ENCODE data around the gene SCG3. TPM values are rescaled to one million over a fixed set of nuclear protein-coding genes. Genes with fewer than 3 reads are reported as not detected.

Gene SCG3
- total RNA-seq, 1 experiment from 2014 or later = not detected

- Mint-ChIP-seq H3K9me3 (ENCODE audit: unreplicated experiment) (no peaks in the 10 kb centered on the region), H3K27ac (ENCODE audit: unreplicated experiment) (no peak overlapping the region), H3K36me3 (ENCODE audit: insufficient read depth, unreplicated experiment) (no peaks in the 10 kb centered on the region), H3K27me3 (ENCODE audit: insufficient read depth, unreplicated experiment) (peaks cover 17% of the 10 kb centered on the region), H3K4me1 (ENCODE audit: low read depth, unreplicated experiment) (no peaks in the 10 kb centered on the region), H3K4me3 (ENCODE audit: unreplicated experiment) (no peak overlapping the region)
- BruUV-seq (replicated peaks) = no TSS peak
- Histone ChIP-seq H3K4me1 (no peaks in the 10 kb centered on the region), H3K9me3 (no peaks in the 10 kb centered on the region), H3K36me3 (ENCODE audit: control insufficient read depth, insufficient read depth, low read length) (no peaks in the 10 kb centered on the region), H3K4me3 (ENCODE audit: low read depth, low read length) (no peak overlapping the region), H3K27me3 (replicated peaks; ENCODE audit: control insufficient read depth, insufficient read depth, low read length) (no peaks in the 10 kb centered on the region)
- no peak for DNase-seq
- ChIA-PET POLR2A (no interaction called here), CTCF (no interaction called here)
- TF ChIP-seq CTCF (IDR thresholded peaks at IDR 0.05; ENCODE audit: insufficient read depth in 1 of 2, low read depth in 1 of 2, low read length in 1 of 2, severe bottlenecking in 1 of 2, unreplicated experiment in 1 of 2) = no peak
- intact Hi-C loops (cut with micrococcal nuclease; ENCODE audit: unreplicated experiment) = no loop called here
These were observed 8.1 kb upstream of the SCG3 start for GRCh38 chr15:51672913-51673857.

- Mint-ChIP-seq H3K4me3 (ENCODE audit: unreplicated experiment) (no peak overlapping the region), H3K27ac (ENCODE audit: unreplicated experiment) (no peak overlapping the region), H3K27me3 (ENCODE audit: insufficient read depth, unreplicated experiment) (peaks cover 17% of the 10 kb centered on the region), H3K9me3 (ENCODE audit: unreplicated experiment) (no peaks in the 10 kb centered on the region), H3K36me3 (ENCODE audit: insufficient read depth, unreplicated experiment) (no peaks in the 10 kb centered on the region), H3K4me1 (ENCODE audit: low read depth, unreplicated experiment) (no peaks in the 10 kb centered on the region)
- DNase-seq = no peak
- no peaks in the 10 kb centered on the region for H3K4me1 ChIP-seq
- H3K27me3 ChIP-seq (replicated peaks; ENCODE audit: control insufficient read depth, insufficient read depth, low read length) = no peaks in the 10 kb centered on the region
- TF ChIP-seq CTCF (IDR thresholded peaks at IDR 0.05; ENCODE audit: insufficient read depth in 1 of 2, low read depth in 1 of 2, low read length in 1 of 2, severe bottlenecking in 1 of 2, unreplicated experiment in 1 of 2) = no peak
- H3K36me3 ChIP-seq (ENCODE audit: control insufficient read depth, insufficient read depth, low read length) = no peaks in the 10 kb centered on the region
- BruUV-seq (replicated peaks) = no TSS peak
- POLR2A ChIA-PET = no interaction called here
- intact Hi-C loops (cut with micrococcal nuclease; ENCODE audit: unreplicated experiment) = no loop called here
- no peaks in the 10 kb centered on the region for H3K9me3 ChIP-seq
- no peak overlapping the region for H3K4me3 ChIP-seq (ENCODE audit: low read depth, low read length)
- CTCF ChIA-PET = no interaction called here
These were observed 6.1 kb upstream of the SCG3 start for GRCh38 chr15:51675234-51675633.

GRCh38 chr15:51677021-51677420 lies 4.3 kb upstream of the SCG3 start:
- no TSS peak for BruUV-seq (replicated peaks)
- DNase-seq = no peak
- POLR2A ChIA-PET = no interaction called here
- Mint-ChIP-seq H3K9me3 (ENCODE audit: unreplicated experiment) (no peaks in the 10 kb centered on the region), H3K27ac (ENCODE audit: unreplicated experiment) (no peak overlapping the region), H3K4me3 (ENCODE audit: unreplicated experiment) (no peak overlapping the region), H3K36me3 (ENCODE audit: insufficient read depth, unreplicated experiment) (no peaks in the 10 kb centered on the region), H3K4me1 (ENCODE audit: low read depth, unreplicated experiment) (no peaks in the 10 kb centered on the region), H3K27me3 (ENCODE audit: insufficient read depth, unreplicated experiment) (peaks cover 15% of the 10 kb centered on the region)
- Histone ChIP-seq H3K4me1 (no peaks in the 10 kb centered on the region), H3K4me3 (ENCODE audit: low read depth, low read length) (no peak overlapping the region), H3K9me3 (no peaks in the 10 kb centered on the region), H3K27me3 (replicated peaks; ENCODE audit: control insufficient read depth, insufficient read depth, low read length) (no peaks in the 10 kb centered on the region), H3K36me3 (ENCODE audit: control insufficient read depth, insufficient read depth, low read length) (no peaks in the 10 kb centered on the region)
- no peak for TF ChIP-seq CTCF (IDR thresholded peaks at IDR 0.05; ENCODE audit: insufficient read depth in 1 of 2, low read depth in 1 of 2, low read length in 1 of 2, severe bottlenecking in 1 of 2, unreplicated experiment in 1 of 2)
- CTCF ChIA-PET = no interaction called here
- intact Hi-C loops (cut with micrococcal nuclease; ENCODE audit: unreplicated experiment) = no loop called here
